MCF 10A (cell line): ENCODE results near the gene EMILIN3. TPM values are rescaled to one million over a fixed set of nuclear protein-coding genes. Genes with fewer than 3 reads are reported as not detected.

Experiments
- Bru-seq: library from RNA; stranded (reverse); fragments of 400-500 nt; gene quantifications from one replicate; lab custom pipeline; 2021; lab: Mats Ljungman, UMichigan
- BruChase-seq, 2 experiments: library from RNA; stranded (reverse); fragments of 400-500 nt; gene quantifications; one replicate each; lab custom pipeline; 2021; lab: Mats Ljungman, UMichigan
- BruUV-seq: library from RNA; stranded (reverse); fragments of 400-500 nt; replicated peaks from 2 replicates; lab custom pipeline; 2021; lab: Mats Ljungman, UMichigan
- CTCF ChIA-PET: fragments of 300-600 bp; sonication (Branson Sonifier 250); formaldehyde crosslinking; extraction: SDS; loops from one replicate; lab custom pipeline; 2021; ENCODE audit warnings: antibody characterized with exemption, inconsistent platforms; lab: Yijun Ruan, JAX
- POLR2A ChIA-PET: fragments of 300-600, 350-650 bp; sonication (Branson Sonifier 250); formaldehyde crosslinking; extraction: SDS; loops from one replicate; lab custom pipeline; 2020; ENCODE audit warnings: antibody characterized with exemption, inconsistent platforms; lab: Yijun Ruan, JAX
- DNase-seq: peaks from one replicate; pipeline ENCODE4 v3.0.0-alpha.2; 2018; ENCODE audit not compliant: unreplicated experiment
- H3K27ac Mint-ChIP-seq: one replicate; pipeline ENCODE4 v1.8.0; 2022; ENCODE audit warnings: mild to moderate bottlenecking, low read depth, mixed read lengths; ENCODE audit not compliant: unreplicated experiment
- H3K27me3 Mint-ChIP-seq: one replicate; pipeline ENCODE4 v1.8.0; 2022; ENCODE audit warnings: mixed read lengths; ENCODE audit not compliant: insufficient read depth, unreplicated experiment
- H3K36me3 Mint-ChIP-seq: one replicate; pipeline ENCODE4 v1.8.0; 2022; ENCODE audit warnings: mild to moderate bottlenecking, moderate library complexity, mixed read lengths; ENCODE audit not compliant: insufficient read depth, unreplicated experiment
- H3K4me1 Mint-ChIP-seq: one replicate; pipeline ENCODE4 v1.8.0; 2022; ENCODE audit warnings: mixed read lengths; ENCODE audit not compliant: insufficient read depth, unreplicated experiment
- H3K4me3 Mint-ChIP-seq: one replicate; pipeline ENCODE4 v1.8.0; 2022; ENCODE audit warnings: mild to moderate bottlenecking, moderate library complexity, mixed read lengths; ENCODE audit not compliant: unreplicated experiment
- H3K9me3 Mint-ChIP-seq: one replicate; pipeline ENCODE4 v1.8.0; 2022; ENCODE audit warnings: mixed read lengths; ENCODE audit not compliant: unreplicated experiment
- CTCF ChIP-seq: fragments of 200-600 bp; IDR thresholded peaks from one replicate; pipeline ENCODE4 v1.8.0; 2022; ENCODE audit warnings: antibody characterized with exemption, mild to moderate bottlenecking; ENCODE audit not compliant: unreplicated experiment
- intact Hi-C: fragments of 100-400 bp; cut with micrococcal nuclease; formaldehyde crosslinking; loops from 2 replicates; pipeline ENCODE4 v1.14.1; 2022
- long read RNA-seq: library from polyadenylated mRNA; stranded (forward); transcript quantifications from one replicate; pipeline ENCODE4 v2.0.0, GENCODE V29; 2022
- total RNA-seq: library from RNA; stranded (reverse); gene quantifications from 2 replicates; pipeline ENCODE4 v1.2.3, GENCODE V29; 2022

EMILIN3 gene
- not detected in 2 replicates for total RNA-seq
- not detected for Bru-seq, nascent RNA
- not detected for BruChase-seq, experiment 1, labeled RNA remaining after a 6-hour chase
- BruChase-seq, experiment 2, labeled RNA remaining after a 2-hour chase: not detected
- long read RNA-seq, partial matches to known transcripts: 0 of 9 reads
- long read RNA-seq, other reads (novel, unspliced or antisense): 9 of 9 reads

- H3K27me3 Mint-ChIP-seq: peaks cover 37% of the 10 kb centered on the region
- H3K4me1 Mint-ChIP-seq: no peaks in the 10 kb centered on the region
- no TSS peak for BruUV-seq
- no peak for DNase-seq
- TF ChIP-seq CTCF: no peak
- peaks cover 6% of the 10 kb centered on the region for H3K36me3 Mint-ChIP-seq
- H3K27ac Mint-ChIP-seq: no peak within 1 kb of the TSS
- POLR2A ChIA-PET: no interaction called here
- H3K4me3 Mint-ChIP-seq: no peak within 1 kb of the TSS
- intact Hi-C loops: no loop called here
- CTCF ChIA-PET: interaction anchor here (1.0 kb wide), 1 partner anchor 26 kb away, joined by 3 read pairs; the partner anchor contains the start of gene LPIN3
- H3K9me3 Mint-ChIP-seq: no peaks in the 10 kb centered on the region
Measured at GRCh38 chr20:41366546-41367392, at the start of gene EMILIN3. Gene EMILIN3, minus strand, starts transcription at chr20:41366818. Its CDS starts 184 bp downstream, at chr20:41366634.

GRCh38 chr20:41415191-41415590, 48.6 kb upstream of the EMILIN3 start:
- H3K4me1 Mint-ChIP-seq: no peaks in the 10 kb centered on the region
- no peaks in the 10 kb centered on the region for H3K27me3 Mint-ChIP-seq
- no peak overlapping the region for H3K27ac Mint-ChIP-seq
- POLR2A ChIA-PET: no interaction called here
- CTCF ChIA-PET: interaction anchor here (0.6 to 1.7 kb wide), 6 partner anchors 24 to 1994 kb away, joined by 3 to 7 read pairs (median 5); partner anchors contain the start of gene LPIN3
- intact Hi-C loops: no loop called here
- no peak for DNase-seq
- H3K36me3 Mint-ChIP-seq: peaks cover 63% of the 10 kb centered on the region
- H3K9me3 Mint-ChIP-seq: no peaks in the 10 kb centered on the region
- BruUV-seq: no TSS peak
- no peak overlapping the region for H3K4me3 Mint-ChIP-seq
- TF ChIP-seq CTCF: no peak

- H3K4me1 Mint-ChIP-seq: no peaks in the 10 kb centered on the region
- POLR2A ChIA-PET: interaction anchor here (0.6 kb wide), 1 partner anchor 269 kb away, joined by 3 read pairs; no protein-coding TSS in a partner anchor
- no peaks in the 10 kb centered on the region for H3K9me3 Mint-ChIP-seq
- TF ChIP-seq CTCF: no peak
- intact Hi-C loops: loop anchor here (5.0 kb wide), 2 partner anchors 241 to 276 kb away; partner anchors contain the start of gene PLCG1
- CTCF ChIA-PET: interaction anchor here (0.6 to 2.0 kb wide), 7 partner anchors 10 to 706 kb away, joined by 3 to 6 read pairs (median 4); partner anchors contain the start of gene LPIN3
- H3K27ac Mint-ChIP-seq: no peak overlapping the region
- DNase-seq: no peak
- no peaks in the 10 kb centered on the region for H3K27me3 Mint-ChIP-seq
- no peak overlapping the region for H3K4me3 Mint-ChIP-seq
- H3K36me3 Mint-ChIP-seq: peaks cover 60% of the 10 kb centered on the region
- BruUV-seq: no TSS peak
Measured at GRCh38 chr20:41413169-41413568, 46.6 kb upstream of the EMILIN3 start.
